GM12878 (cell line): ENCODE results near the gene RERE. TPM values are rescaled to one million over a fixed set of nuclear protein-coding genes. Genes with fewer than 3 reads are reported as not detected.
"Not testable (repeated sequence)": the region's sequence is repeated elsewhere in the genome, so short reads cannot be mapped to it uniquely, and the experiment has no call there.

Experiments
- ATAC-seq: fragments of 200-7000 bp; cut with Tn5 transposase; 3 replicates; pipeline ENCODE4 v1.9.1; 2020; ENCODE audit warnings: mild to moderate bottlenecking, moderate library complexity
- BruUV-seq: library from RNA; stranded (reverse); fragments of 400-500 nt; replicated peaks from 2 replicates; lab custom pipeline; 2021; lab: Mats Ljungman, UMichigan
- CTCF ChIA-PET: fragments of 300-600 bp; sonication (Branson Sonifier 250); formaldehyde crosslinking; extraction: SDS; loops from one replicate; lab custom pipeline; 2021; ENCODE audit warnings: inconsistent platforms; lab: Yijun Ruan, JAX
- POLR2A ChIA-PET: fragments of 350-600 bp; formaldehyde crosslinking; extraction: SDS; loops from one replicate; lab custom pipeline; 2021; ENCODE audit warnings: inconsistent platforms; lab: Charles Lee
- RAD21 ChIA-PET: fragments of 300-600 bp; sonication (Branson Sonifier 250); formaldehyde crosslinking; loops from one replicate; lab custom pipeline; 2023; ENCODE audit warnings: antibody characterized with exemption; ENCODE audit not compliant: unreplicated experiment; lab: Charles Lee
- SMC1A ChIA-PET: fragments of 300-600 bp; sonication (Branson Sonifier 250); formaldehyde crosslinking; loops from one replicate; lab custom pipeline; 2023; ENCODE audit not compliant: unreplicated experiment, uncharacterized antibody; lab: Charles Lee
- DNase-seq: peaks from one replicate; pipeline ENCODE4 v3.0.0-alpha.2; 2011; ENCODE audit warnings: low read depth, low spot score
- FAIRE-seq: peaks from 3 replicates; lab custom pipeline; 2011; peaks lifted over from hg19 to GRCh38; lab: Jason Lieb, UNC
- H2AFZ ChIP-seq: 2 replicates; pipeline ENCODE4 v1.6.0; 2011; ENCODE audit warnings: low read depth, low read length, control low read depth; ENCODE audit not compliant: control insufficient read depth
- H3K27ac ChIP-seq: 2 replicates; pipeline ENCODE4 v1.5.1; 2011; ENCODE audit warnings: control low read depth; ENCODE audit not compliant: control insufficient read depth, insufficient read depth
- H3K27me3 ChIP-seq, 2 experiments: replicated peaks in 1 of 2; 2 replicates each; pipeline versions ENCODE4 v1.6.0 to v1.6.1; 2011; ENCODE audit warnings: low read length in 1 of 2; ENCODE audit not compliant: control insufficient read depth in 2 of 2, insufficient read depth in 2 of 2
- H3K36me3 ChIP-seq, 2 experiments: 2 replicates each; pipeline ENCODE4 v1.5.1; 2011; ENCODE audit warnings: low read length in 1 of 2; ENCODE audit not compliant: control insufficient read depth in 2 of 2, insufficient read depth in 2 of 2
- H3K4me1 ChIP-seq: 2 replicates; pipeline ENCODE4 v1.6.1; 2011; ENCODE audit warnings: mild to moderate bottlenecking, low read length, moderate library complexity, mixed read lengths; ENCODE audit not compliant: control insufficient read depth, insufficient read depth
- H3K4me2 ChIP-seq: 2 replicates; pipeline ENCODE4 v1.6.0; 2011; ENCODE audit warnings: control low read depth; ENCODE audit not compliant: control insufficient read depth, insufficient read depth
- H3K4me3 ChIP-seq: fragments of 200-600 bp; sonication (generic); 2 replicates; pipeline ENCODE4 v1.5.1; 2016
- H3K79me2 ChIP-seq: 2 replicates; pipeline ENCODE4 v1.6.0; 2011; ENCODE audit warnings: low read length; ENCODE audit not compliant: control insufficient read depth, insufficient read depth
- H3K9ac ChIP-seq: 2 replicates; pipeline ENCODE4 v1.8.0; 2011; ENCODE audit warnings: low read length, control low read depth, mixed read lengths; ENCODE audit not compliant: control insufficient read depth, insufficient read depth
- H3K9me3 ChIP-seq: replicated peaks from 3 replicates; pipeline ENCODE4 v1.5.1; 2011; ENCODE audit warnings: mild to moderate bottlenecking, low read length; ENCODE audit not compliant: control insufficient read depth, insufficient read depth
- H4K20me1 ChIP-seq: 2 replicates; pipeline ENCODE4 v1.6.0; 2011; ENCODE audit not compliant: control insufficient read depth, insufficient read depth
- CBX3 ChIP-seq: fragments of 200-600 bp; sonication (generic); IDR thresholded peaks from 2 replicates; pipeline ENCODE4 v1.6.1; 2016; ENCODE audit warnings: low read depth, borderline replicate concordance
- ESRRA ChIP-seq: IDR thresholded peaks from 2 replicates; pipeline ENCODE4 v1.6.1; 2012; ENCODE audit warnings: mild to moderate bottlenecking, low read length, improper control_type of control experiment
- HDAC6 ChIP-seq: fragments of 200-600 bp; sonication (generic); IDR thresholded peaks from one replicate; pipeline ENCODE4 v1.8.0; 2017; ENCODE audit warnings: antibody characterized with exemption; ENCODE audit not compliant: unreplicated experiment
- JUNB ChIP-seq: IDR thresholded peaks from 2 replicates; pipeline ENCODE4 v1.6.1; 2016; ENCODE audit warnings: antibody characterized with exemption, mild to moderate bottlenecking
- KAT2A ChIP-seq: conservative IDR thresholded peaks from 2 replicates; pipeline ENCODE4 v1.6.1; 2011; ENCODE audit warnings: low read depth, low read length; ENCODE audit not compliant: control insufficient read depth
- NR2F1 ChIP-seq: fragments of 450-650 bp; conservative IDR thresholded peaks from 2 replicates; pipeline ENCODE4 v1.6.1; 2017; ENCODE audit warnings: mild to moderate bottlenecking
- RCOR1 ChIP-seq: conservative IDR thresholded peaks from 2 replicates; pipeline ENCODE4 v1.6.1; 2012; ENCODE audit warnings: low read depth, low read length, improper control_type of control experiment
- SREBF1 ChIP-seq: IDR thresholded peaks from 2 replicates; pipeline ENCODE4 v1.6.1; 2012; ENCODE audit warnings: mild to moderate bottlenecking, low read length
- ZNF384 ChIP-seq: IDR thresholded peaks from 2 replicates; pipeline ENCODE4 v1.6.1; 2012; ENCODE audit warnings: low read depth, mild to moderate bottlenecking, low read length, improper control_type of control experiment, borderline replicate concordance
- WGBS: methylation state at CpG from one replicate; pipeline ENCODE4 v1.1.6; 2016; ENCODE audit warnings: low lambda C conversion rate; ENCODE audit not compliant: insufficient replicate concordance, insufficient coverage; ENCODE audit errors: missing lambda C conversion rate; 5-methylcytosine and 5-hydroxymethylcytosine counted together
- in situ Hi-C: fragments of 300-500 bp; cut with MboI; formaldehyde crosslinking; loops from 9 replicates; pipeline ENCODE4 v1.14.3; 2018; ENCODE audit warnings: mixed read lengths
- intact Hi-C: fragments of 100-400 bp; cut with micrococcal nuclease; formaldehyde crosslinking; loops from one replicate; pipeline ENCODE4 v1.14.2; 2022; ENCODE audit not compliant: unreplicated experiment
- polyA plus RNA-seq, 11 experiments: library from polyadenylated mRNA; depleted of rRNA in 4 of 11; unstranded in 6 of 11; stranded (reverse) in 5 of 11; fragments of >200 nt; fragmentation: Nextera tagmentation in 4 of 11; fragmentation: Illumina TruSeq in 1 of 11; extraction: Ambion mirVana in 4 of 11; extraction: Trizol in 1 of 11; gene quantifications; 1 replicate in 1 of 11; 2 replicates in 10 of 11; pipeline versions ENCODE4 v1.2.1 to v1.2.3, GENCODE V29; 2011 to 2016; ENCODE audit warnings: inconsistent platforms in 2 of 11, missing spikeins in 2 of 11, low read depth in 1 of 11
- total RNA-seq, 4 experiments: library from RNA; depleted of rRNA in 3 of 4; stranded (reverse); fragments of >200 nt in 3 of 4; fragmentation: Illumina TruSeq in 1 of 4; extraction: Trizol in 1 of 4; gene quantifications; 2 replicates each; pipeline versions ENCODE4 v1.2.1 to v1.2.3, GENCODE V29; 2013 to 2021
- TF ChIP-seq, protein P1 (sequence below): fragments of 450-650 bp; IDR thresholded peaks from 2 replicates; pipeline ENCODE4 v1.6.1; 2014; ENCODE audit warnings: mild to moderate bottlenecking
- TF ChIP-seq, protein P2 (sequence below), 3 experiments: IDR thresholded peaks in 2 of 3; conservative IDR thresholded peaks in 1 of 3; 2 replicates each; pipeline ENCODE4 v1.5.1; 2011; ENCODE audit warnings: low read depth in 3 of 3, low read length in 3 of 3, mild to moderate bottlenecking in 3 of 3, control low read depth in 2 of 3, moderate library complexity in 2 of 3, inconsistent platforms in 1 of 3, mixed read lengths in 1 of 3; ENCODE audit not compliant: control insufficient read depth in 2 of 3, insufficient read depth in 1 of 3; ENCODE audit errors: extremely low read depth in 1 of 3

The RERE gene
- total and polyA plus RNA-seq, 10 of the 15 experiments (the other 5 are each of a cell fraction or from before 2014, with no cell fraction given) = 5.2 to 60.5 (median 20.2) TPM

DNA sequence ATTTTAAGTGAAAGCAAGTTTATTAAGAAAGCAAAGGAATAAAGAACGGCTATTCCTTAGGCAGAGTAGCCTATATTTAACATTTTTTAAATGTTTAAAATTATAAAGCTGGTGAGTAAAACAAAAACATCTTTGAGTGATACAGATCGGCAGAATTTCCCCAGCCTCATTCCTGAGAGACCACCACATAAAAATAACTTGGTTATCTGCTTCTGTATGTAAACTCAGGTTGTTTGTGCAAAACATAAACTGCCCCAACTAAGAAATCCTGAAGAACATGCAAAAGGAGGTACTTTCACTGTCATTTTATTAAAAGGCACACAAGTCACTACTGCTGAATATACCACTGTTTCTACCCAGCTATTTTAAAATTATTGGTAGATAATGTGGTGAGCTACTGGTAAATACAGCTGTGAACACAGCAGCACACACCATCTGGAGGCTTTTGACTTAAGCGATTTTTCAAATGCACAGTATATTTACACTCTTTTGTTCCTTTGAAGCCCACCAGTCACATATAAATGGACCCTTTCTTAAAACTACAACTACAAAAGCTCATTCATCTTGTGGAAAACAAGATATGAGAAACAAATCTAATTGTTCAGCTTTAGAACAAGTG, 119.3 kb downstream of the RERE start:
- in situ Hi-C loops (no loop called here), intact Hi-C loops (no loop called here)
- TF ChIP-seq, protein P1, sequence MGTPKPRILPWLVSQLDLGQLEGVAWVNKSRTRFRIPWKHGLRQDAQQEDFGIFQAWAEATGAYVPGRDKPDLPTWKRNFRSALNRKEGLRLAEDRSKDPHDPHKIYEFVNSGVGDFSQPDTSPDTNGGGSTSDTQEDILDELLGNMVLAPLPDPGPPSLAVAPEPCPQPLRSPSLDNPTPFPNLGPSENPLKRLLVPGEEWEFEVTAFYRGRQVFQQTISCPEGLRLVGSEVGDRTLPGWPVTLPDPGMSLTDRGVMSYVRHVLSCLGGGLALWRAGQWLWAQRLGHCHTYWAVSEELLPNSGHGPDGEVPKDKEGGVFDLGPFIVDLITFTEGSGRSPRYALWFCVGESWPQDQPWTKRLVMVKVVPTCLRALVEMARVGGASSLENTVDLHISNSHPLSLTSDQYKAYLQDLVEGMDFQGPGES = no peak
- TF ChIP-seq JUNB (no peak), ZNF384 (no peak), NR2F1 (no peak), ESRRA (no peak), KAT2A (no peak), HDAC6 (no peak), RCOR1 (no peak), SREBF1 (no peak), CBX3 (no peak)
- TF ChIP-seq, protein P2, sequence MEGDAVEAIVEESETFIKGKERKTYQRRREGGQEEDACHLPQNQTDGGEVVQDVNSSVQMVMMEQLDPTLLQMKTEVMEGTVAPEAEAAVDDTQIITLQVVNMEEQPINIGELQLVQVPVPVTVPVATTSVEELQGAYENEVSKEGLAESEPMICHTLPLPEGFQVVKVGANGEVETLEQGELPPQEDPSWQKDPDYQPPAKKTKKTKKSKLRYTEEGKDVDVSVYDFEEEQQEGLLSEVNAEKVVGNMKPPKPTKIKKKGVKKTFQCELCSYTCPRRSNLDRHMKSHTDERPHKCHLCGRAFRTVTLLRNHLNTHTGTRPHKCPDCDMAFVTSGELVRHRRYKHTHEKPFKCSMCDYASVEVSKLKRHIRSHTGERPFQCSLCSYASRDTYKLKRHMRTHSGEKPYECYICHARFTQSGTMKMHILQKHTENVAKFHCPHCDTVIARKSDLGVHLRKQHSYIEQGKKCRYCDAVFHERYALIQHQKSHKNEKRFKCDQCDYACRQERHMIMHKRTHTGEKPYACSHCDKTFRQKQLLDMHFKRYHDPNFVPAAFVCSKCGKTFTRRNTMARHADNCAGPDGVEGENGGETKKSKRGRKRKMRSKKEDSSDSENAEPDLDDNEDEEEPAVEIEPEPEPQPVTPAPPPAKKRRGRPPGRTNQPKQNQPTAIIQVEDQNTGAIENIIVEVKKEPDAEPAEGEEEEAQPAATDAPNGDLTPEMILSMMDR (IDR thresholded peaks at IDR 0.05 in 2 of 3, conservative IDR thresholded peaks at IDR 0.05 in 1 of 3; ENCODE audit: control insufficient read depth in 2 of 3, extremely low read depth in 1 of 3, insufficient read depth in 1 of 3, low read depth in 3 of 3, low read length in 3 of 3) = no peak
- SMC1A ChIA-PET = interaction anchor here (0.8 to 10.6 kb wide), 12 partner anchors 13 to 147 kb away, joined by 3 to 154 read pairs (median 3); no protein-coding TSS in a partner anchor
- H3K9me3 ChIP-seq = no peaks in the 10 kb centered on the region
- no peak overlapping the region for H3K4me3 ChIP-seq
- H3K27me3 ChIP-seq = no peaks in the 10 kb centered on the region
- DNase-seq (no peak), ATAC-seq (no peak), FAIRE-seq (no peak)
- H2AFZ ChIP-seq = no peak overlapping the region
- H3K27ac ChIP-seq = no peak overlapping the region
- peaks cover 80% of the 10 kb centered on the region for H3K79me2 ChIP-seq
- POLR2A ChIA-PET = interaction anchor here (0.8 to 1.4 kb wide), 5 partner anchors 17 to 36 kb away, joined by 3 to 4 read pairs (median 3); no protein-coding TSS in a partner anchor
- H3K4me2 ChIP-seq = peak overlapping the region; percentile 44
- H4K20me1 ChIP-seq = no peaks in the 10 kb centered on the region
- 46% methylated on average over 3 of the region's 3 CpGs for WGBS
- no peak overlapping the region for H3K9ac ChIP-seq
- no peaks in the 10 kb centered on the region; the same call in 1 of the 2 replicates for H3K4me1 ChIP-seq
- RAD21 ChIA-PET = interaction anchor here (1.1 to 4.4 kb wide), 8 partner anchors 8 to 151 kb away, joined by 3 to 19 read pairs (median 3); no protein-coding TSS in a partner anchor
- H3K36me3 ChIP-seq = no peaks in the 10 kb centered on the region
- no TSS peak for BruUV-seq
- CTCF ChIA-PET = interaction anchor here (0.8 to 4.8 kb wide), 14 partner anchors 9 to 151 kb away, joined by 3 to 28 read pairs (median 5); no protein-coding TSS in a partner anchor

- FAIRE-seq, H3K9ac ChIP-seq, in situ Hi-C loops, H3K4me3 ChIP-seq, H3K27me3 ChIP-seq, H3K36me3 ChIP-seq, intact Hi-C loops, H3K4me2 ChIP-seq, ATAC-seq, H3K27ac ChIP-seq, H3K4me1 ChIP-seq, H4K20me1 ChIP-seq, DNase-seq, RAD21 ChIA-PET, H2AFZ ChIP-seq, BruUV-seq, H3K9me3 ChIP-seq: not testable (repeated sequence)
- 96% methylated on average over 4 of the region's 4 CpGs for WGBS
- ChIA-PET SMC1A (interaction anchor here (1.0 to 1.2 kb wide), 2 partner anchors 14 to 90 kb away, joined by 3 read pairs; no protein-coding TSS in a partner anchor), POLR2A (interaction anchor here (0.6 kb wide), 4 partner anchors 47 to 276 kb away, joined by 3 to 6 read pairs (median 4); no protein-coding TSS in a partner anchor), CTCF (interaction anchor here (0.9 to 2.4 kb wide), 3 partner anchors 24 to 153 kb away, joined by 3 to 8 read pairs (median 3); no protein-coding TSS in a partner anchor)
- H3K79me2 ChIP-seq = peaks cover 68% of the 10 kb centered on the region
Observed at GRCh38 chr1:8695442-8695841, 122.0 kb downstream of the RERE start.
